Esophagus squamous epithelium (tissue), 5 donors: ENCODE results near the gene NVL. TPM values are rescaled to one million over a fixed set of nuclear protein-coding genes. Genes with fewer than 3 reads are reported as not detected.

Experiments
- DNase-seq: peaks from one replicate; lab custom pipeline; 2025; lab: John Stamatoyannopoulos, UW
- H3K27ac ChIP-seq, 4 donors: fragments of 200-600 bp; sonication (generic); one replicate each; pipeline ENCODE4 v1.5.1; 2016 to 2019; ENCODE audit warnings: mild to moderate bottlenecking in 1 of 4
- H3K27me3 ChIP-seq, 4 donors: fragments of 200-600 bp; sonication (generic); 1 replicate in 3 of 4; 2 replicates in 1 of 4; pipeline versions ENCODE4 v1.5.1 to v1.6.0; 2017 to 2021; ENCODE audit warnings: antibody characterized with exemption in 1 of 4
- H3K36me3 ChIP-seq, 3 donors: fragments of 200-600 bp; sonication (generic); one replicate each; pipeline ENCODE4 v1.5.1; 2016 to 2019
- H3K4me1 ChIP-seq, 3 donors: fragments of 200-600 bp; sonication (generic); one replicate each; pipeline ENCODE4 v1.5.1; 2017 to 2019
- H3K4me3 ChIP-seq, 4 donors: fragments of 200-600 bp; sonication (generic); 1 replicate in 3 of 4; 2 replicates in 1 of 4; pipeline ENCODE4 v1.5.1; 2016 to 2019; ENCODE audit warnings: mild to moderate bottlenecking in 2 of 4, moderate library complexity in 1 of 4
- H3K9me3 ChIP-seq, 3 donors: fragments of 200-600 bp; sonication (generic); one replicate each; pipeline ENCODE4 v1.5.1; 2016 to 2019
- CTCF ChIP-seq, 6 experiments: fragments of 450-650 bp in 4 of 6; fragments of 200-600 bp in 2 of 6; sonication (generic) in 2 of 6; IDR thresholded peaks; one replicate each; pipeline ENCODE4 v1.5.1; 2016 to 2019; ENCODE audit warnings: antibody characterized with exemption in 6 of 6, mild to moderate bottlenecking in 4 of 6, moderate library complexity in 4 of 6
- POLR2A ChIP-seq, 4 donors: fragments of 450-650 bp; IDR thresholded peaks; one replicate each; pipeline ENCODE4 v1.6.1; 2017; ENCODE audit warnings: antibody characterized with exemption in 4 of 4, mild to moderate bottlenecking in 4 of 4, moderate library complexity in 3 of 4
- WGBS, 2 donors: methylation state at CpG; one replicate each; pipeline ENCODE4 v1.1.5; 2018; 5-methylcytosine and 5-hydroxymethylcytosine counted together
- intact Hi-C: fragments of 100-400 bp; cut with DNase I; formaldehyde crosslinking; loops from one replicate; pipeline ENCODE4 v1.15.0; 2022
- total RNA-seq, 4 donors: library from RNA; depleted of rRNA; stranded (reverse); fragments of >200 nt; gene quantifications; one replicate each; pipeline ENCODE4 v1.1.0, GENCODE V29; 2016
- donor health status: DM: yes; HTN: yes; CAD: no.

Gene NVL
- total RNA-seq, 4 donors from 2014 or later: 10.5 to 27.7 (median 22.0) TPM

GRCh38 chr1:224308064-224308463, 21.9 kb downstream of the NVL start:
- no peak for TF ChIP-seq POLR2A (IDR thresholded peaks at IDR 0.05)
- TF ChIP-seq CTCF (IDR thresholded peaks at IDR 0.05): no peak
- 91 to 97% methylated on average over 3 of the region's 3 CpGs for WGBS, 2 donors
- Histone ChIP-seq H3K4me3 (no peak overlapping the region), H3K36me3 (peaks cover 17 to 99% (median 33%) of the 10 kb centered on the region in 3 donors), H3K27ac (no peak overlapping the region), H3K27me3 (no peaks in the 10 kb centered on the region), H3K9me3 (no peaks in the 10 kb centered on the region), H3K4me1 (no peaks in the 10 kb centered on the region)
- DNase-seq: no peak
- intact Hi-C loops: no loop called here

- Histone ChIP-seq H3K9me3 (no peaks in the 10 kb centered on the region), H3K27ac (no peak overlapping the region), H3K36me3 (peaks cover 9 to 99% (median 38%) of the 10 kb centered on the region in 3 donors), H3K4me1 (no peaks in the 10 kb centered on the region), H3K4me3 (no peak overlapping the region), H3K27me3 (no peaks in the 10 kb centered on the region)
- 56 to 59% methylated on average over 2 of the region's 2 CpGs for WGBS, 2 donors
- no peak for DNase-seq
- intact Hi-C loops: no loop called here
- TF ChIP-seq POLR2A (IDR thresholded peaks at IDR 0.05) (no peak), CTCF (IDR thresholded peaks at IDR 0.05) (no peak)
These were observed 25.2 kb downstream of the NVL start for GRCh38 chr1:224304767-224305166.

- WGBS, 2 donors: 85 to 88% methylated on average over 7 of the region's 7 CpGs
- Histone ChIP-seq H3K27me3 (no peaks in the 10 kb centered on the region), H3K4me1 (no peaks in the 10 kb centered on the region), H3K36me3 (peaks cover 9 to 100% (median 38%) of the 10 kb centered on the region in 3 donors), H3K9me3 (no peaks in the 10 kb centered on the region), H3K27ac (no peak overlapping the region), H3K4me3 (no peak overlapping the region)
- no peak for TF ChIP-seq POLR2A (IDR thresholded peaks at IDR 0.05)
- TF ChIP-seq CTCF (IDR thresholded peaks at IDR 0.05): no peak
- intact Hi-C loops: no loop called here
- no peak for DNase-seq
These were observed 27.0 kb downstream of the NVL start for GRCh38 chr1:224302947-224303346.

- H3K36me3 ChIP-seq: peaks cover 6 to 100% (median 30%) of the 10 kb centered on the region in 3 donors
- H3K27ac ChIP-seq: no peak overlapping the region
- no peak for TF ChIP-seq CTCF (IDR thresholded peaks at IDR 0.05)
- no peak for TF ChIP-seq POLR2A (IDR thresholded peaks at IDR 0.05)
- intact Hi-C loops: no loop called here
- no peaks in the 10 kb centered on the region for H3K9me3 ChIP-seq
- 88 to 90% methylated on average over 1 of the region's 1 CpG for WGBS, 2 donors
- no peaks in the 10 kb centered on the region for H3K27me3 ChIP-seq
- no peaks in the 10 kb centered on the region for H3K4me1 ChIP-seq
- no peak for DNase-seq
- no peak overlapping the region for H3K4me3 ChIP-seq
These were observed 28.6 kb downstream of the NVL start for GRCh38 chr1:224301391-224301790.

- Histone ChIP-seq H3K4me1 (no peaks in the 10 kb centered on the region), H3K27me3 (no peaks in the 10 kb centered on the region), H3K27ac (no peak overlapping the region), H3K36me3 (peaks cover 4 to 100% (median 28%) of the 10 kb centered on the region in 3 donors), H3K4me3 (no peak overlapping the region), H3K9me3 (no peaks in the 10 kb centered on the region)
- 15 to 22% methylated on average over 2 of the region's 2 CpGs for WGBS, 2 donors
- TF ChIP-seq POLR2A (IDR thresholded peaks at IDR 0.05) (no peak), CTCF (IDR thresholded peaks at IDR 0.05) (no peak)
- DNase-seq: no peak
- intact Hi-C loops: no loop called here
These were observed 29.6 kb downstream of the NVL start for GRCh38 chr1:224300346-224300745.
